Measurements from ENCODE around the gene MTHFD1.
"Not testable (repeated sequence)": the region's sequence is repeated elsewhere in the genome, so short reads cannot be mapped to it uniquely, and the experiment has no call there.

Gene MTHFD1

DNA sequence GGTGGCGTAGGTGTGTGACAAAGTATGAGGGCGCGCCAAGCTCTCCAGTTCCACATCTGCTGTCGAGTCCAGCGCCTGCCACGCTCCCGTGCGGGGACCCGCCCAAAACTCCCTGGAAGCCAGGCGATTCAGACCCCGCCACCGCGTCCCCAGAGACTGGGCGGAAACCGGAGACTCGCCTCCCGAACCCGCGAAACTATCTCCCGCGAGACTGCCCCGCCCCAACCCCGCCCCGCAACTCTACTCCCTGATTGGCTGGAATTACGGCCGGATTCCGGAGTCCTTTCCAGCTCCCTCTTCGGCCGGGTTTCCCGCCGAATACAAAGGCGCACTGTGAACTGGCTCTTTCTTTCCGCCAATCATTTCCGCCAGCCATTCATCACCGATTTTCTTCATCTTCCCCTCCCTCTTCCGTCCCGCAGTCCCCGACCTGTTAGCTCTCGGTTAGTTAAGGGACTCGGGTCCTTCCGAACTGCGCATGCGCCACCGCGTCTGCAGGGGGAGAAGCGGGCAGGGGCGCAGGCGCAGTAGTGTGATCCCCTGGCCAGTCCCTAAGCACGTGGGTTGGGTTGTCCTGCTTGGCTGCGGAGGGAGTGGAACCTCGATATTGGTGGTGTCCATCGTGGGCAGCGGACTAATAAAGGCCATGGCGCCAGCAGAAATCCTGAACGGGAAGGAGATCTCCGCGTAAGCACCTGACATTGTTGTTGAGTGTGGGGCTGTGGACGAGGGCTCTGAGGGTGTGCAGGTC, at the start of gene MTHFD1:
TSS of gene MTHFD1 (plus strand) at position 572 of the 751 bp plus-strand sequence. CDS start at position 647, 75 bp downstream.
- DNase-seq (ENCODE audit: low read depth in 2 of 2): peak; percentile 88 to 96

DNA sequence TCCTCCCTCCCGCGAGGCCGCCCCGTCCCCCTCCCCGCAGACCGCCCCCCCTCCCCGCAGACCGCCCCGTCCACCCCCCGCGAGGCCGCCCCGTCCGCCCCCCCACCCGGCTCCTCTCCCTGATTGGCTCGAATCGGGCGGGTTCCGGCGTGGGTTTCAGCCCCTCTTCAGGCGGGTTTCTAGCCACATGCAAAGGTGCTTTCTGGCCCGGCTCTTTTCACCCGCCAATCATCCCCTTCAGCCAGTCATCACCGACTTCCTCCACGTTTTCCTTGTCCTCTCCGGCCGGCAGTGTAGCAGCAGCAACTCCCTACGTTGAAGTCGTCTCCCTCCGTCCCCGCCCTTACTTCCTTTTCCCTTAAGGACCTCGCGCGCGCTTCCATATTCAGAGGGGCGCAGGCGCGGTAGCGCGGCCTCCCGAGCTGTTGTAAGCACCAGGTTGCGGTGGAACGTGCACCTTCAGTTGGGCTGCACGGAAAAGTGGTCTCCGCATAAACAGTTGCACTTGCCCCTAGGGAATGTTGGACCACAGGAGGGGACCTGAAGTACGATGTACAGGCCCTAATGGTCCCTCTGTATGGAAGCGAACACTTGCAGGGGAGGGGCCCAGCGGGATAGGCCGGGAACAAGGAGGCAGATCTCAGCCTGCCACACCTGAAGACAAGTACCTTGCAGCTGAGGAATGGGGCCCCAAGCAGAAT, 49.4 kb upstream of the MTHFD1 start:
- DNase-seq (ENCODE audit: low read depth in 2 of 2): peak; percentile 68 to 71

DNA sequence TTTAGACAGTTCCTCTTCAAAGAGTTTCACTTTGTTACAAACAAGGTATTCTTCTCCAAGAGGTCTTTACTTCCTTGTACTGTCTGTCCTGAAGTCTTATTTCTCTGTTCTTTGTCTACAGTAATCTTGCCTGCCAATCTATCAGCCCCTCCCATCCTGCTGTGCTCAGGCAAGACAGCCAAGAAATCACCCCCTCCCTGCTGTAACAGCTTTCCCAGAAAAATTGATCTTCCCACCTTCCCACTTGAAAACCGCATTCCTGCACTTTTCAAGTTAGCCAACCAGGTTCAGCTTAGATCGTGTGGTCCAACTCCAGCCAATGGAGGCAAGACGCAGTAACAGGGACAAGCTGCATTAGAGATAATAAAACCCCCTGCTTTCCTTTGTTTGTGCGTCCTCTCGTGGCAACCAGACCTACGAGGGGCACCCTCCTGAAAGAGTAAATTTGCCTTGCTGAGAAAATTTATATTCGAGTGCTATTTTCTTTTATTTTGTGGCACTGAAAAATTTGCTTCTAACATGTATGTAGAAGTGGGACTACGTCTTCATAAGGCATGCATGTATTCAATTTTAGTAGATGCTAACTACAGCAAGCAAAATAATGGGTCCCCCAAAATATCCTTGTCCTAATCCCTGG, 47.5 kb upstream of the MTHFD1 start:
- no peak for DNase-seq (ENCODE audit: low read depth in 2 of 2)

DNA sequence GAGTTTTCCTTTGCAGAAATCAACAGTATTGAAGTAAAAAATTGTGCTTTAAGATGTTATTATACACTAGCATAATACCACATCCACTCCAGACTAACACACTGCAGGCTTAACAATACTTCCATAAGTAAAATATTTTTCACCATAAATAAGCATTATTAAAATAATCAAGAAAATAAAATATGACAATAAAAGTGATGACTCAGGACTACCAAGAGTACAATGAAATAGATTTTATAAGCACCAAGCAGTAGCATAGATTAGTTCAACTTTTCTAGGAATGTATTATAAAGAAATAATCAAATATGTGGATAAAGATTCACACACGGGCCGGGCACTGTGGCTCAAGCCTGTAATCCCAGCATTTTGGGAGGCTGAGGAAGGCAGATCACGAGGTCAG, 40.4 kb upstream of the MTHFD1 start:
- no peak for DNase-seq (ENCODE audit: low read depth in 2 of 2)

DNA sequence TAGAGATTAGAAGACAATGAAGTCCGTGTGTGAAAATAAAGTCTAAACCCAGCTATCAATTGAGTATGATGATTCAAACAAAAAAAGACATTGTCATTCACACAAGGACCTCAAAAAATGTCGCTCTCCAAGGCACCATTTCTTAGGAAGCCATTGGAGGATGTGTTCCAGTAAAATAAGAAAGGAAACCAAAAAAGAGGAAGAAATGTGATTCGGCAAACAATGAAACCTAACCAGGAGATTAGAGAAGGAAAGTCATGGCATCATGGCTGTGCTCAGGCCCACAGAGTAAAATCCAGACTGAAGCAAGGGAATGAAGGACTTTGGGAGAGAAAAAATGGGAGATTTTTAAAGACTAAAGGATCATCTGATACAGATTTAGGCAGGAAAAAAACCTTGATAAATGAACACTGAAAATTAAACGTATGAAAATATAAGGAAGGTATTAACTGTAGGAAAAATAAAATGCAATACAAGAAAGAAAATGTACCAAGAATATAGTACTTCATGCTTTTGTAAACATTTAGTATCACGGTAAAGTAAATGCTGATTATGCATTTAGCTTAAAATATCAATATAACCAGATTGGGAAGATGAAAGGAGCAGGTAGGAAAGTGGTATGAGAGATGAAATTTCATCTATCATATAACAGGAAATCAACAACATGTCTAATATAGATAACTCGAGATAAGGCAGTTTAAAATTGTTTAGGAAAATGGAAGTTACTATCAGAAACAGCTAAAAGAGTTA, 38.2 kb upstream of the MTHFD1 start:
- DNase-seq (ENCODE audit: low read depth in 2 of 2): no peak

DNA sequence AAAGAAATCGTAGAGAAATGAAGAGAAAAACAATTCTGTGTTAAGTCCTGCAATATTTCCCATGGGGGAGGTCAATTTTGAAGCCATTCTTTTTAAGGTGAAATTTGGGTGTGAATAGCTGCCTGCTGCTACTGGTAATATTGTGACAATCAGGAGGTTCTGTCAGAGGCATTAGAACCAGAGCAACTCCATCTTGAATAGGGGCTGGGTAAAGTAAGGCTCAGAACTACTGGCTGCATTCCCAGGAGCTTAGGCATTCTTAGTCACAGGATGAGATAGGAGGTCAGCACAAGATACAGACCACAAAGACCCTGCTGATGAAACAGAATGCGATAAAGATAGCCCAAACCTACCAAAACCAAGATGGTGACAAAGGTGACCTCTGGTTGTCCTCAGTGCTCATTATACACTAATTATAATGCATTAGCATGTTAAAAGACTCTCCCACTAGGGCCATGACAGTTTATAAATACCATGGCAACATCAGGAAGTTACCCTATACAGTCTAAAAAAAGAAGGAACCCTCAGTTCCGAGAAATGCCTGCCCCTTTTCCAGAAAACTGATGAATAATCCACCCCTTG, 24.8 kb upstream of the MTHFD1 start:
- DNase-seq (ENCODE audit: low read depth in 2 of 2): no peak

DNA sequence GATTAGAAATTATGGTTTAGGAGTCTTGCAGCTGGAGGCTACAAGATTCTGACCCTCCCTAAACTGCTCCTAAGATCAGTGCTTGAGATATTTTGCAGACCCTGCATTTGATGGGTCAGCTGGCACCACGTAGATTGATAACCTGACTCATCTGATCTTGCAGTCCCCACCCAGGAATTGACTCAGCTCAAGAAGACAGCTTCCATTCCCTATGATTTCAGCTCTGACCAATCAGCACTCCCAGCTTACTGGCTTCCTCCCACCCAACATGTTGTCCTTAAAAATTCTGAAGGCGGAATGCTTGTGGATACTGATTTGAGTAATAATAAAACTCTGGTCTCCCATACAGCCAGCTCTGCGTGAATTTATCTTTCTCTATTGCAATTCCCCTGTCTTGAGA, 23.2 kb upstream of the MTHFD1 start:
- no peak for DNase-seq (ENCODE audit: low read depth in 2 of 2)

DNA sequence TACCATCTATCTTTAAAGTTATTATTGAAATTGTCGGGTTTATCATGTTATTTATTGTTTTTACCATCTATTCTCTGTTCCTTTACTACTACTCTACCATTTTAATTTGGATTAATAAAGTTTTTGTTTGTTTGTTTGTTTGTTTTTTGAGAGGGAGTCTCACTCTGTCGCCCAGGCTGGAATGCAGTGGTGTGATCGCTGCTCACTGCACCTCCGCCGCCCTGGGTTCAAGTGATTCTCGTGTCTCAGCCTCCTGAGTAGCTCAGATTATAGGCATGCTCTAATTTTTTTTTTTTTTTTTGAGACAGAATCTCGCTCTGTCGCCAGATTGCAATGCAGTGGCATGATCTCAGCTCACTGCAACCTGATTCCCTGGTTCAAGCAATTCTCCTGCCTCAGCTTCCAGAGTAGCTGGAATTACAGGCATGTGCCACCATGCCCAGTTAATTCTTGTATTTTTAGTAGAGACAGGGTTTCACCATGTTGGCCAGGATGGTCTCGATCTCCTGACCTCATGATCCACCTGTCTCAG, 22.7 kb upstream of the MTHFD1 start:
- DNase-seq (ENCODE audit: low read depth in 2 of 2): not testable (repeated sequence)

DNA sequence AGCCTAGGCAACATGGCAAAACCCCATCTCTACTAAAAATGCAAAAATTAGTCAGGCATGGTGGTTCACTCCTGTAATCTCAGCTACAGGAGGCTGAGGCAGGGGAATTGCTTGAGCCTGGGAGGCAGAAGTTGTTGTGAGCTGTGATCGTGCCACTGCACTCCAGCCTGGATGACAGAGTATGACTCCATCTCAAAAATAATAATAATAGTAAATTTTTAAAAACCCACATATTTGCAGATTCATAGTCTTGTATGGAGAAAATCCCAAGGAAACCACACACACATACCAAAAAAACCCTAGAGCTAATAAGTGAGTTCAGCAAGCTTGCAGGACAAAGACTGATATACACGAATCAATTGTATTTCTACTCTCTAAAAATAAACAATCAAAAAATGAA, 19.0 kb upstream of the MTHFD1 start:
- no peak for DNase-seq (ENCODE audit: low read depth in 2 of 2)

DNA sequence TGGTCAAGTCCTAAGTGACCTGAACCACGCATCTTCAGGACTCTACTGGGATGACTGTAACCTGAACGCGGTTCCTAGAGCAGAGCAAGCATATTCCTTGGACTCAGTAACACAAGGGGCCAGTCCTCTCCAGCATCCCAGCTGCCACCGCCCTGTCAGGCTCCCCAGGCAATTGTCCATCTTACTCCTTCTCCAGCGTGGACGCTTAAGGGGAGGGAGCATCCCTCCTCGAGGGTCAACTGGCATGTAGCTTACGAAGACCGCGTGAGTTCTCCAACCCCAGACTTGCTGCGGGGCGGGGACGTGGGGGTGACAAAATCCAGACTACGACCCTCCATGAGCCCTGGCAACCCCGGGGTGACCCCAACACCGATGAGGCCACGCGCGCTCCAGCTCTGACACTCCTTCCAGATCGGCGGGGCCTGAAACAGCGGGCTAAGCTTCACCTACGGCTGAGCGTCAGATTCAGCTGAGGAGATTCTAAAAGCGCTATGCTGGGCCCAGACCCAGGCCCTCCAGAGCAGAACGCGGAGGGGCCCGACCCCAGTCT, 846 bp upstream of the MTHFD1 start:
- DNase-seq (ENCODE audit: low read depth in 2 of 2): no peak

DNA sequence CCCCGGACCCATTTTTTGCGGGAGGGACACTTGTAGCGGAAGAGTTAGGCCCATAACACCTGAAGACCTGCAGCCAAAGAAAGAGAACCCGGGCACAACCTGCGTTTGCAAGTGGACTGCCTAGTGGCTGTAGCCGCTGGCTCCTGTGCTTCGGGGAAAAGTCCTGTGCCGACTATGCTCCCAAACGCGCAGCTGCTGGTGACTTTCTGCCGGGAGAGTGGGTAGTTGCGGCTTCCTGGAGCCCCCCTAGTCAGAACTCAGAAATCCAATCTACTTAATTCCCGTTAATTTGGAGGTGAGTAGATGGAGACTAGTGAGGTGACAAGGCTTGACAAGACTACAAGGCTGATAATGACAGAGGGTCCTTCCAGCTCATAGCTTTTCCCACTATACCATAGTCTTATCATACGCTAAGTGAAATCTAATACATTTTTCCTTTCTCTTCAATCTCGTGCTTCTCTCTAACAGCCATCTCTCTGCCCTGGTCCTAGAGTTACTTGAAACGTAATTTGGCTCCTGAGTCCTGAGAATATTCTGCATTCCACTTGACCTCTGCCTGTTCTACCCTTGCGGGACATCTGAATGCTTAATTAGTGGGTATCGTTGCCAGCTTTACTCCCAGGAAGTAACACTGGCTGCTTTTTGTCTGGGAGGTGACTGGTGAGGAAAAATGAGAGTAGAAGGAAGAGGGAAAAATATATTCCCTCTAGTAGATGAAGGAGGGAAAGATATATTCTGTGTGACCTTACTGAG, 556 bp downstream of the MTHFD1 start:
- DNase-seq (ENCODE audit: low read depth in 2 of 2): peak in 1 of 2 donors; percentile 10

DNA sequence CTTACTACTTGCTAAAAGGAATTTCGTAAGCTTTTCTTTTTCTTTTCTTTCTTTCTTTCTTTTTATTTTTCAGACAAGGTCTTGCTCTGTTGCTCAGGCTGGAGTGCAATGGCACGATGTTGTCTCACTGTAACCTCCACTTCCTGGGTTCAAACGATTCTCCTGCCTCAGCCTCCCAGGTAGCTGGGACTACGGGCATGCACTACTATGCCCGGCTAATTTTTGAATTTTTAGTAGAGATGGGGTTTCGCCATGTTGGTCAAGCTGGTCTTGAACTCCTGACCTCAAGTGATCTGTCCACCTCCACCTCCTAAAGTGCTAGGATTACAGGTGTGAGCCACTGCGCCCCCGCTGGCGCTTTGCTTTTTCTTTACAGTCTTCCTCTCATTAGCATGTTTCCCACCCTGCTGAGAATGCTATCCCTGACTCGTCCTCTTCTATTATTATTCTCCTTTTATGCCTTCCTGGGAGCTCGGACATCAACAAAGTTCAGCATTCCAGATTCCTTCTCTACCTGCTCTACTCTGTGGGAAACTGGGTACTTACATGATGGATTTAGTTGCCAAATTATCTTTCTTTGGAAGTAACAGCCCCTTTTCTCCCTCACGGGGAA, 3.1 kb downstream of the MTHFD1 start:
- DNase-seq (ENCODE audit: low read depth in 2 of 2): no peak

DNA sequence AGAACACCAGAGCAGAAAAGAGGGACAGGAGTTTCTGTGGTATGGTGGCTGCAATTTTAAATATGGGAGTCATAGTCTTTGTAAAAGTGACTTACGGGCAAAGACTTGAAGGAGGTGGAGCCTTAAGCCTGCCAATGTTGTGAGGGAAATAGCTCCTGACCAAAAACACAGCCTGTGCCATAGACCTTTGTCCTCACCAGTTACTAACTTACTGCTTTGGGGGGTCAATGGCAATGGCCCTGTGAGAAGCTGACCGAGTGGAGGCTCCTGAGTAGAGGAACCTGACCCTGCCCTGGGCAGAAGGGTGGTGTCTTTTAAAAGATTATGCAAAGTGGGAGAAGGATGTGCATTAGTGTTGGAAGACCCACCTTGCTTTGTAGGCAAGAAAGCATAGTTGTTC, 3.8 kb downstream of the MTHFD1 start:
- no peak for DNase-seq (ENCODE audit: low read depth in 2 of 2)

DNA sequence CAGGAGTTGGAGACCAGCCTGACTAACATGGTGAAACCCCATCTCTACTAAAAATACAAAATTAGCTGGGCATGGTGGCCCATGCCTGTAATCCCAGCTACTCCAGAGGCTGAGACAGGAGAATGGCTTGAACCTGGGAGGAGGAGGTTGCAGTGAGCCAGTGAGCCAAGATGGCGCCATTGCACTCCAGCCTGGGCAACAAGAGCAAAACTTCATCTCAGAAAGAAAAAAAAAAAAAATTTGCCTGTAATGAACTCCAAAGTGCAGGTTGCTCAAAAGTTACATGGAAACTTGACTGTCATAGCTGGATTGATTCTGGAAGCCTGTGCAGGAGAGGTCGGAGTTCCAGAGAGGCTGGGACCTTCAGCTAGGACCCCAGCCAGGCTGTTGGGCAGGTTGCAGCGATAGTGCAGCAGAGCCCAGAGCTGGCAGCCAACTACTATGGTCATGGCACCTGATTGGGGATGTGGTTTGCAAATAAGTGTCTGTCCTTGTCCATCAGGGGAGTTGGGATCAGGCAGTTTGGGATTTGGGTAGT, 5.1 kb downstream of the MTHFD1 start:
- not testable (repeated sequence) for DNase-seq (ENCODE audit: low read depth in 2 of 2)

DNA sequence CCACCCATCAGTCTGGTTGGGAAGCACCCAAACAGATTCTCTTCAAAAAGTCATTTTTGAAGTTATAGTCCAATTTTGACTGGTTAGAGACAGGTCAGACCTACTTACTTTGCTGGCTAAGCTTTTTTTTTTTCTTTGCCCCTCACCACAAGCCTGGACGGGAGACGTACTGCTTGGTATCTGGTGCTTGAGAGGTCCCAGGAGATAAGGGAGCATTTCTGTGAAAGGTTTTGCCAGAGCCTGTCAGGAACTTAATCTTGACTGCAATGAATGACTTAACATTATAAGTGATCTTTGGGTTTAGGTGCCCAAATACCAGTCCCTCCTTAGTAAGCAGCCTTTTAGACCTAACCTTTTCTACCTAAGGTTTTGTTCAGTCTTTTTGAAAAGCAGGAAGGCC, 6.3 kb downstream of the MTHFD1 start:
- DNase-seq (ENCODE audit: low read depth in 2 of 2): no peak

DNA sequence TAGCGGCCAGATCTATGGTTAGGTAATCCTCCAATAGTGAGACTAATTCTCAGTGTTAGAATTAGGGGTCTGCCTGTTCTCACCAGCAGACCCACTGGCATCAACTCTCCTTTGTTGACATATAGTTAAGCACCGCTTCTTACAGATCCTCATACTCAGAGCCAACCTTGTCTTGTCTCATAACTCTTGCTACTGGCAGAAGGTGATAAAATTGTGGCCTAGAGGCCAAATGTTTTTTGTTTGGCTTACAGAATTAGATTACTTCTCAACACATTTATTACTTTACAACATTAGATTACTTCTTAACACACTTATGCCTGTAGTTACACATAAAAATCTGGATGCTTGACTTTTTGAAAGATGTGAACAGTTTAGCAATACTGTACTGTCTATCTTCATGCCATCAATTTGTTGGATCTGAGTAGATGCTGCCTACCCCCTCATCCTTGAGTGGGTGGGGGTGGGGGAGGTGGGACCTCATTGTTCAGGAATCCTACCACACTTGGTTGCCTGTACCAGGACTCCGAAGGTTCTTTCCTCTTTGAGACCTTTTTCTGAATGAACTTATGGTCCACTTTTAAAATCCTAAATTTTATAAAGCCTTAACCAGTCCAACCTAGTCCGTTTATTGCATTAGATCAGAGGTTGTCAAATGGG, 7.0 kb downstream of the MTHFD1 start:
- no peak for DNase-seq (ENCODE audit: low read depth in 2 of 2)

DNA sequence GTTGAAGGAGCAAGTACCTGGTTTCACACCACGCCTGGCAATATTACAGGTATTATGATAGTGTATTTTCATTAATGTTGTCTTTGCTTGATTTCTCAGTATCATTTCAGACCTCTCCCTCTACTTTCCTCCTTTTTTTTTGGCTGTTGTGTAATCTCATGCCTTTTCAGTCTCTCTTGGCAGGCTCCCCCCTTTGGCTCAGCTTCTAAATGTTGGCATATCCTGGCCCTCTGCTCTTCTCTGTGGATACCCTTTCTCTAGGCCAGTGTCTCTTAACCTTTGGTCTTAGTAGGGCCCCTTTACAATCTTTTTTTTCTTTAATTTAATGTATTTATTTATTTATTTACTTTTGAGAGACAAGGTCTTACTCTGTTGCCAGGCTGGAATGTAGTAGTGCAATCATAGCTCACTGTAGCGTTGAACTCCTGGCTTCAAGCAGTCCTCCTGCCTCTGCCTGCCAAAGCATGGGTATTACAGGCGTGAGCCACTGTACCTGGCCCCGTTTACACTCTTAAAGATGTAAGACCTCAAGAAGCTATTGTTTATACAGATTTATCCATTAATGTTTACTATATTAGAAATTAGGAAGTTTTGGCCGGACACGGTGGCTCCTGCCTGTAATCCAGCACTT, 12.8 kb downstream of the MTHFD1 start:
- DNase-seq (ENCODE audit: low read depth in 2 of 2): no peak

DNA sequence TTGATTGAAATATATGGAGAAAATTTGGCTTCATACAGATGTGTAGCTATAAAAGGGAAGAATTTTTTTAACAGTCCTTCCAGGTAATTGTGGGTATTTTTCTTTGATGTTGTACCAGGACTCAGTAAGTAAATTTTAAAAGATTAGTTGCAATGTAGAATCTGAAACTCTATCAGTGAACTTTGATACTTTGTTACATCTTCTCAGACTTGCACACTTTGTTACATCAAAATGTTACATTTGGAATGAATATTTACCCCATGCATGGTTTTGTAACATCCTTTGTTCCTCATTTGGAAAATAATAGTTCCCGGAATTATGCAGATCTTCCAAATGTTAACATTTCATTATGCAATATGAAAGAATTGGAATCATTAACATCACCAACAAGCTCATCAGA, 13.8 kb downstream of the MTHFD1 start:
- DNase-seq (ENCODE audit: low read depth in 2 of 2): no peak

DNA sequence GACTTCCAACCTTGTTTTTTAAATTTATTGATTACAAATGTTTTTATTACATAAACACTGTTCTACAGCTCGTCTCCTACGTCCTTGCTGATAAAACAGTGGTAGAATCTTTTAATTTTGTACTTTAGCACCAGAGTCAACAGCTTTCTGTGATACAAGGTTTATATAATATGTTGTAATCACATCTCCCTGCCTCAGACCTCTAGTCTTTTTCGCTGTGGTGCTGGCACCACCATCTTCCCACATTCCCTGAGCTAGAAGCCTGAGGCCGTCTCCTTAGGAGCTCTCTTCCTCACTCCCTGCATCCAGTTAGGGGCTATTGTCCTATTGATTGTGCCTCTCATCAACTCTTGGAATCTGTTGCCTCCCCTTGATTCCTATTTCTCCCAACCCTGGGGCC, 17.1 kb downstream of the MTHFD1 start:
- no peak for DNase-seq (ENCODE audit: low read depth in 2 of 2)

All from stimulated activated CD8-positive, alpha-beta memory T cell treated with anti-CD3 and anti-CD28 coated beads, Interleukin-2, amount 100 ng/mL, for 1 hour (primary cell).